NCI-H2196 treated with DMSO at 0.1 percent for 48 hours (cell line): ENCODE results near the gene ADNP2.
A peak's percentile ranks its signal among the peaks of the same experiment; 100 is the strongest.

Experiments used
- DNase-seq: peaks from one replicate; lab custom pipeline; 2025; ENCODE audit not compliant: unreplicated experiment; lab: John Stamatoyannopoulos, UW

ADNP2 gene

GRCh38 chr18:80108739-80109675, at the start of gene ADNP2:
Gene ADNP2, plus strand, starts transcription at chr18:80109262. Its CDS starts 8,281 bp downstream, at chr18:80117543.
- DNase-seq, result peak; percentile 90

DNA sequence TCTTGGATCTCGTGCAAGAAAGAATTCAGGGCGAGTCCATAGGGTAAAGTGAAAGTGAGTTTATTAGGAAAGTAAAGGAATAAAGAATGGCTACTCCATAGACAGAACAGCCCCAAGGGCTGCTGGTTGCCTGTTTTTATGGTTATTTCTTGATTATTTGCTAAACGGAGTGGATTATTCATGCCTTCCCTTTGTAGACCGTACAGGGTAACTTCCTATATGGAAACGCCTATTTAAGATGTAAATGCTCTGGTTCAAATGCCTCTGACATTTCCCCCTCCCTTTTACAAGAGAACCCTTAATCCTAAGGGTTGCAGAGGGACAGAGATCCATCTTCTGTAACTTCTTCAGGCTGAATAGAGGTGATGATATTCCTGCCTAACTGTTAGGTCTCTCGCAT, 49.1 kb upstream of the ADNP2 start:
- no peak for DNase-seq

DNA sequence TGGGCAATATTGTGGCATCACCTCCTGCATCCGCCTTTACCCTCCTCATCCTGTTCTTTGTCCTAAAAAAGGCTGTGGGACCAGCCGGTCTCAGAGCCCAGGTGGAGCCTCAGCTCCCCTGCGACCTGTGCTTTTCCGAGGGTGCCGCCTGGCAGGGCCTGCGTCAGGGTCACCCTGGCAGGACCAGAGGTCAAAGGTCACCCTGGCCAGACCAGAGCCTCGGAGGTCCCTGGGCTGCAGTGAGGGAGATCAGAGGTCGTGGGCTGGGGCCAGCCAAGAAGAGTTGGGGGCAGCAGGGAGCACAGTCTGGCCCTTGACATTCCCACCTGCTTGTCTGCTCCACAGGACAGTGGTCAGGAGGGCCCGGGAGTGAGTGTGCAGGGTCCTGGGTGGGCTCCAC, 43.4 kb upstream of the ADNP2 start:
- DNase-seq, result no peak

- no peak for DNase-seq
These were observed 41.7 kb upstream of the ADNP2 start for GRCh38 chr18:80067321-80067720.

GRCh38 chr18:80067897-80068296, 41.2 kb upstream of the ADNP2 start:
- DNase-seq, result no peak

DNA sequence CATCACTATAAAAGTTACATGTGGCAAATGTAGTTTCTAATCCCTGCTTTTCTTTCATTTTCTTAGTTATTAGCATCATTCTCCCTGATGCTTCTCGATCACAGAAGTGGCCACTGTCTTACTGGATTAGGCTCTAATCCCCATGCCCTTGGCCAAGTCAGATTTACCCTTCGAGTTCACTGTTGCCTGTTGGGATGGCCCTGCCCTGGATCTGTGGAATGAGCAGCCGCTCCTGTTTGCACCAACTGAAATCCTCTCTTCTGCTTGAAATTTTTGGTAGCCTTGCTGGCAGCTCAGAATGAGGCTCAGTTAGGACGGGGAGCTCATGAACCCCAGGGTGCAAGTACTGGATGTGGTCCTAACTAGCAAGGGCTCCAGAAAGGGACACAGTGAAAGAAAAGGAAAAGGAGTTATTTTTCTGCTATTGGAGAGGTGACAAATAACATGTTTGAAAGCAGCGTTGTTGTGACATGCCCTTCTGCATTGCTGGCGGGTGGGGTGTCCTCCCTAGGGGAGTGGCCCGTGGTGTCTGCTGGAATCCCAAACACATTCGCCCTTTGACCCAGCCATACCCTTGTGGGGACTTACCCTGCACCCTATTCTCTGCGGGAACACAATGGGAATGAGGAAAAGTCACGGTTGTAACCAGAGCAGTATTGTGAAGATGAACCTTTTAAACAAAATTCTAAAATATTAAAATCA, 40.3 kb upstream of the ADNP2 start:
- DNase-seq, result no peak

- DNase-seq, result no peak
These were observed 38.2 kb upstream of the ADNP2 start for GRCh38 chr18:80070825-80071224.

- no peak for DNase-seq
These were observed 34.9 kb upstream of the ADNP2 start for GRCh38 chr18:80074183-80074582.

- no peak for DNase-seq
These were observed 34.4 kb upstream of the ADNP2 start for GRCh38 chr18:80074697-80075096.

- DNase-seq, result no peak
These were observed 33.1 kb upstream of the ADNP2 start for GRCh38 chr18:80075940-80076339.

GRCh38 chr18:80076379-80076778, 32.7 kb upstream of the ADNP2 start:
- no peak for DNase-seq

DNA sequence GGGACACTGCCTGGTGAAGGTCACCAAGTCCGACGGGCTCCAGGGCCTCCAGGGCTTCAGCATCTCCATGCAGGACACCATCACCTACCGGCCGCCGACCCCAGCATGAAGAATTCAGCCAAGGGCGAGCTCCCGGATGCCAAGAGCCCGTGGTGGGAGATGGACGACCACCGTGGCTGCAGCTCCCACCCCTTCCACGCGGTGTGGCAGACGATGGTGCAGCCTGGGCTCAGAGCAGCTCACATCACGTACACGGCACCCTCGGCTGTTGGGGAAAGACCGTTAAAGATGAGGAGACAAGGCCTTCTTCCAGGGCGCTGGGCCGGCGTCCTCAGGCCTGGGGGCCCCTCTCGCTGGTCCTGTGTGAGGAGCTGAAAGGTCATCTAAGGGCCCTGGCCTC, 31.2 kb upstream of the ADNP2 start:
- no peak for DNase-seq

- DNase-seq, result no peak
These were observed 22.8 kb upstream of the ADNP2 start for GRCh38 chr18:80086281-80086680.

DNA sequence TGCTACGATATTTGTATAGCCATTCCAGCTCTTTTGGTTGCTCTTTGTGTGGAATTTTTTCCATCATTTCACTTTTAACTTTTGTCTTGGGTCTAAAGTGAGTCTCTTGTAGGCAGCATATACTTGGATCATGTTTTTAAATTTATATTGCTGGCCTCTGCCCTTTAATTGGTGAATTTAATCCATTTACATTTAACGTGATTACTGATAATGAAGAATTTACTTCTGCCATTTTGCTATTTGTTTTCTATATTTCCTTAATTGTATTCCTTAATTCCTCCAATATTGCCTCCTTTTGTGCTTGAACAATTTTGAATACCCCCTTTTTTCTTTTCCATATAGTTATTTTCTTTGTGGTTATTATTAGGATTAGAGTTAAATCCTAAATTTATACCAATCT, 21.0 kb upstream of the ADNP2 start:
- DNase-seq, result no peak

DNA sequence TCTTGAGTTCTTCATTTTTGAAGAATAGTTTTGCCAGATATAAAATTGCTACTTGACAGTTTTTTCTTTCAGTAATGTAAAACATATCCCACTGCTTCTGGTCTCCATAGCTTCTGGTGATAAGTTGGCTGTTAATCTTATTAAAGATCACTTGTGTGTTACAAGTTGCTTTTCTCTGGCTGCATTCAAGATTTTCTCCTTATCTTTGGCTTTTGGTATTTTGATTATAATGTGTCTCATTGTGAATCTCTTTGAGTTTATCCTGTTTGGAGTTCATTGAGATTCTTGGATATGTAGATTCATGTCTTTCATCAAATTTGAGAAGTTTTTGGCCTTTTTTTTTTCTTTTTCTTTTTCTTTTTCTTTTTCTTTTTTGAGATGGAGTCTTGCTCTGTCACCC, 20.2 kb upstream of the ADNP2 start:
- no peak for DNase-seq

GRCh38 chr18:80095414-80095813, 13.6 kb upstream of the ADNP2 start:
- DNase-seq, result no peak

GRCh38 chr18:80096032-80096565, 13.0 kb upstream of the ADNP2 start:
- no peak for DNase-seq

- no peak for DNase-seq
These were observed 11.9 kb upstream of the ADNP2 start for GRCh38 chr18:80097201-80097600.

- DNase-seq, result no peak
These were observed 5.8 kb upstream of the ADNP2 start for GRCh38 chr18:80103231-80103630.

- DNase-seq, result no peak
These were observed 4.7 kb upstream of the ADNP2 start for GRCh38 chr18:80104364-80104779.

- DNase-seq, result no peak
These were observed 3.5 kb upstream of the ADNP2 start for GRCh38 chr18:80105369-80106167.
